ENCODE measurements around the gene RAF1.

- TF ChIP-seq REST (IDR thresholded peaks at IDR 0.05; ENCODE audit: unreplicated experiment): no peak
- no peak for TF ChIP-seq CTCF (conservative IDR thresholded peaks at IDR 0.05; ENCODE audit: low read depth in 2 of 2)
- TF ChIP-seq ETS1 (IDR thresholded peaks at IDR 0.05): no peak
- TF ChIP-seq EZH2 (IDR thresholded peaks at IDR 0.05; ENCODE audit: low read depth, unreplicated experiment): no peak
- TF ChIP-seq CREB1 (CRISPR knock-in tag; IDR thresholded peaks at IDR 0.05; ENCODE audit: low read depth): no peak
- TF ChIP-seq EZH2phosphoT487 (IDR thresholded peaks at IDR 0.05; ENCODE audit: unreplicated experiment): no peak
- TF ChIP-seq POLR2AphosphoS5 (IDR thresholded peaks at IDR 0.05; ENCODE audit: low read depth): no peak
- TF ChIP-seq ZNF114 (CRISPR knock-in tag; IDR thresholded peaks at IDR 0.05): no peak
- no peak for TF ChIP-seq JUNB (IDR thresholded peaks at IDR 0.05; ENCODE audit: unreplicated experiment)
These were observed 119.1 kb downstream of the RAF1 start for GRCh38 chr3:12544652-12545472.
